CD14-positive monocyte (primary cell): Measurements from ENCODE around the gene MAPK12. TPM values are rescaled to one million over a fixed set of nuclear protein-coding genes. Genes with fewer than 3 reads are reported as not detected.

ENCODE experiments used
- DNase-seq, 3 donors: peaks; one replicate each; pipeline ENCODE4 v3.0.0-alpha.2; 2011 to 2022
- H2AFZ ChIP-seq: 2 replicates; pipeline ENCODE4 v1.6.0; 2012; ENCODE audit warnings: mild to moderate bottlenecking, low read depth, low read length, inconsistent platforms; ENCODE audit not compliant: insufficient read depth, poor library complexity, severe bottlenecking
- H3K27ac ChIP-seq, 2 donors: 1 replicate in 1 of 2; 2 replicates in 1 of 2; pipeline ENCODE4 v1.5.1; 2012 to 2013; ENCODE audit warnings: low read length in 2 of 2, control low read depth in 1 of 2, inconsistent platforms in 1 of 2, low read depth in 1 of 2, mild to moderate bottlenecking in 1 of 2
- H3K27me3 ChIP-seq, 2 donors: one replicate each; pipeline versions ENCODE4 v1.6.0 to v1.6.1; 2011 to 2013; ENCODE audit warnings: low read length in 2 of 2; ENCODE audit not compliant: control insufficient read depth in 2 of 2, insufficient read depth in 2 of 2
- H3K36me3 ChIP-seq, 2 donors: replicated peaks in 1 of 2; 1 replicate in 1 of 2; 2 replicates in 1 of 2; pipeline versions ENCODE4 v1.5.1 to v1.6.1; 2012 to 2013; ENCODE audit warnings: low read length in 2 of 2, control low read depth in 1 of 2, inconsistent platforms in 1 of 2, mild to moderate bottlenecking in 1 of 2; ENCODE audit not compliant: insufficient read depth in 2 of 2, control insufficient read depth in 1 of 2
- H3K4me1 ChIP-seq, 2 donors: 1 replicate in 1 of 2; 2 replicates in 1 of 2; pipeline versions ENCODE4 v1.5.1 to v1.6.1; 2012 to 2013; ENCODE audit warnings: low read length in 2 of 2, control low read depth in 1 of 2, inconsistent platforms in 1 of 2, mild to moderate bottlenecking in 1 of 2, moderate library complexity in 1 of 2; ENCODE audit not compliant: insufficient read depth in 2 of 2, control insufficient read depth in 1 of 2
- H3K4me2 ChIP-seq: replicated peaks from 2 replicates; pipeline ENCODE3; 2012; ENCODE audit warnings: low read length, moderate library complexity, mild to moderate bottlenecking; ENCODE audit not compliant: poor library complexity, severe bottlenecking; ENCODE audit errors: extremely low read depth
- H3K4me3 ChIP-seq, 3 experiments: fragments of 200-600 bp in 1 of 3; sonication (generic) in 1 of 3; replicated peaks in 1 of 3; 1 replicate in 2 of 3; 2 replicates in 1 of 3; pipeline ENCODE4 v1.5.1; 2011 to 2013; ENCODE audit warnings: low read length in 3 of 3, mild to moderate bottlenecking in 3 of 3, control low read depth in 2 of 3, low read depth in 2 of 3, inconsistent platforms in 1 of 3, moderate library complexity in 1 of 3
- H3K79me2 ChIP-seq: 2 replicates; pipeline ENCODE4 v1.6.0; 2012; ENCODE audit warnings: mild to moderate bottlenecking, control low read depth, inconsistent platforms, low read length, moderate library complexity; ENCODE audit not compliant: insufficient read depth
- H3K9ac ChIP-seq: 2 replicates; pipeline ENCODE4 v1.6.0; 2017; ENCODE audit warnings: low read length, mild to moderate bottlenecking; ENCODE audit not compliant: insufficient read depth, poor library complexity, severe bottlenecking
- H3K9me3 ChIP-seq, 2 donors: replicated peaks in 1 of 2; 1 replicate in 1 of 2; 2 replicates in 1 of 2; pipeline versions ENCODE4 v1.5.1 to v1.6.1; 2012 to 2013; ENCODE audit warnings: low read length in 2 of 2, control low read depth in 1 of 2; ENCODE audit not compliant: control insufficient read depth in 1 of 2, insufficient read depth in 1 of 2
- H4K20me1 ChIP-seq: 2 replicates; pipeline ENCODE4 v1.6.0; 2012; ENCODE audit warnings: mild to moderate bottlenecking, low read length, control low read depth, moderate library complexity; ENCODE audit not compliant: insufficient read depth
- H3K27ac Mint-ChIP-seq, 7 donors: one replicate each; pipeline ENCODE4 v1.8.0; 2020; ENCODE audit warnings: mild to moderate bottlenecking in 7 of 7, mixed read lengths in 7 of 7, moderate library complexity in 6 of 7, inconsistent platforms in 2 of 7
- H3K27me3 Mint-ChIP-seq, 3 donors: one replicate each; pipeline ENCODE4 v1.8.0; 2021 to 2022; ENCODE audit warnings: low read depth in 3 of 3, mild to moderate bottlenecking in 3 of 3, mixed read lengths in 3 of 3, moderate library complexity in 3 of 3, inconsistent platforms in 1 of 3
- H3K36me3 Mint-ChIP-seq, 2 donors: one replicate each; pipeline ENCODE4 v1.8.0; 2020; ENCODE audit warnings: mixed read lengths in 2 of 2, inconsistent platforms in 1 of 2, mild to moderate bottlenecking in 1 of 2
- H3K4me1 Mint-ChIP-seq: one replicate; pipeline ENCODE4 v1.8.0; 2020; ENCODE audit warnings: mild to moderate bottlenecking, mixed read lengths
- H3K4me3 Mint-ChIP-seq, 2 donors: one replicate each; pipeline ENCODE4 v1.8.0; 2020; ENCODE audit warnings: mild to moderate bottlenecking in 2 of 2, mixed read lengths in 2 of 2, moderate library complexity in 1 of 2
- H3K9me3 Mint-ChIP-seq, 7 donors: one replicate each; pipeline ENCODE4 v1.8.0; 2020 to 2022; ENCODE audit warnings: mixed read lengths in 7 of 7, mild to moderate bottlenecking in 6 of 7, moderate library complexity in 6 of 7, inconsistent platforms in 2 of 7
- WGBS: methylation state at CpG from one replicate; pipeline ENCODE4 v1.1.5; 2013; ENCODE audit warnings: missing lambda C conversion rate; ENCODE audit not compliant: insufficient coverage; 5-methylcytosine and 5-hydroxymethylcytosine counted together
- intact Hi-C, 2 donors: fragments of 100-400 bp; cut with micrococcal nuclease; formaldehyde crosslinking; loops; one replicate each; pipeline versions ENCODE4 v1.15.0 to v1.15.1; 2023
- polyA plus RNA-seq, 3 donors: library from polyadenylated mRNA; depleted of rRNA in 1 of 3; unstranded in 2 of 3; stranded (reverse) in 1 of 3; fragments of 300-500 nt in 2 of 3; fragments of >200 nt in 1 of 3; fragmentation: Illumina TruSeq in 2 of 3; gene quantifications; 1 replicate in 2 of 3; 2 replicates in 1 of 3; pipeline ENCODE4 v1.2.3, GENCODE V29; 2012 to 2021
- TF ChIP-seq, protein P1 (sequence below): fragments of 200-600 bp; IDR thresholded peaks from one replicate; pipeline ENCODE4 v1.8.0; 2022; ENCODE audit warnings: antibody characterized with exemption, mild to moderate bottlenecking

MAPK12 gene
- polyA plus RNA-seq, 3 donors, result 0.06 to 3.2 (median 0.13) TPM

DNA sequence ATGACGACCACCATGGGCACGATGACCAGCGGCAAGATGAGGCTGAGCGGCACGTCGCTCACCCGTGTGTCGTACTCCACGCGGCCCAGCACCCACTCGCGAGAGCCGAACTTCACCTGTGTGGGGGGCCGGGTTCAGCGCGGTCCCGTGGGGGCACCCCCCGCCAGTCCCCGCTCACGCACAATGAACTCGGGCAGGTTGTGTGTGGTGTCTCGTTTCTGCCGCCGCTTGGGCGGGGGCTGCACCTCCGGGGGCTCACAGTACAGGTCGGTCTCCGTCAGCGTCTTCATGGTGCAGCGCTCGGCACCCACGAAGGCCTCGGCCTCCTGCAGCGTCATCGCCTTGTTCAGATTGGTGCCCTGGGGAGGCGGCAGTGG lies 19.9 kb upstream of the MAPK12 start:
- peaks cover 98% of the 10 kb centered on the region for H4K20me1 ChIP-seq
- H3K36me3 ChIP-seq, result peaks cover 92 to 97% of the 10 kb centered on the region in 2 donors
- H3K4me2 ChIP-seq, result no peak overlapping the region
- intact Hi-C loops, result no loop called here
- no peaks in the 10 kb centered on the region for H3K4me1 Mint-ChIP-seq
- no peak overlapping the region for H3K4me3 ChIP-seq
- H3K9me3 ChIP-seq, result no peaks in the 10 kb centered on the region
- H3K79me2 ChIP-seq, result peaks cover 10% of the 10 kb centered on the region
- peaks cover 56 to 90% of the 10 kb centered on the region in 2 donors for H3K36me3 Mint-ChIP-seq
- H3K27ac ChIP-seq, result no peak overlapping the region
- H3K4me1 ChIP-seq, result no peaks in the 10 kb centered on the region
- no peaks in the 10 kb centered on the region for H3K27me3 ChIP-seq
- 96% methylated on average over 36 of the region's 36 CpGs for WGBS
- H3K27ac Mint-ChIP-seq, result peak overlapping the region in 1 of 7 donors; percentile 61
- no peak overlapping the region for H2AFZ ChIP-seq
- TF ChIP-seq, protein P1, sequence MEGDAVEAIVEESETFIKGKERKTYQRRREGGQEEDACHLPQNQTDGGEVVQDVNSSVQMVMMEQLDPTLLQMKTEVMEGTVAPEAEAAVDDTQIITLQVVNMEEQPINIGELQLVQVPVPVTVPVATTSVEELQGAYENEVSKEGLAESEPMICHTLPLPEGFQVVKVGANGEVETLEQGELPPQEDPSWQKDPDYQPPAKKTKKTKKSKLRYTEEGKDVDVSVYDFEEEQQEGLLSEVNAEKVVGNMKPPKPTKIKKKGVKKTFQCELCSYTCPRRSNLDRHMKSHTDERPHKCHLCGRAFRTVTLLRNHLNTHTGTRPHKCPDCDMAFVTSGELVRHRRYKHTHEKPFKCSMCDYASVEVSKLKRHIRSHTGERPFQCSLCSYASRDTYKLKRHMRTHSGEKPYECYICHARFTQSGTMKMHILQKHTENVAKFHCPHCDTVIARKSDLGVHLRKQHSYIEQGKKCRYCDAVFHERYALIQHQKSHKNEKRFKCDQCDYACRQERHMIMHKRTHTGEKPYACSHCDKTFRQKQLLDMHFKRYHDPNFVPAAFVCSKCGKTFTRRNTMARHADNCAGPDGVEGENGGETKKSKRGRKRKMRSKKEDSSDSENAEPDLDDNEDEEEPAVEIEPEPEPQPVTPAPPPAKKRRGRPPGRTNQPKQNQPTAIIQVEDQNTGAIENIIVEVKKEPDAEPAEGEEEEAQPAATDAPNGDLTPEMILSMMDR, result no peak
- H3K9ac ChIP-seq, result no peak overlapping the region
- DNase-seq, result no peak
- H3K4me3 Mint-ChIP-seq, result no peak overlapping the region
- peaks cover 0 to 2% (median 0%) of the 10 kb centered on the region in 7 donors for H3K9me3 Mint-ChIP-seq
- peaks cover 0 to 2% (median 0%) of the 10 kb centered on the region in 3 donors for H3K27me3 Mint-ChIP-seq

DNA sequence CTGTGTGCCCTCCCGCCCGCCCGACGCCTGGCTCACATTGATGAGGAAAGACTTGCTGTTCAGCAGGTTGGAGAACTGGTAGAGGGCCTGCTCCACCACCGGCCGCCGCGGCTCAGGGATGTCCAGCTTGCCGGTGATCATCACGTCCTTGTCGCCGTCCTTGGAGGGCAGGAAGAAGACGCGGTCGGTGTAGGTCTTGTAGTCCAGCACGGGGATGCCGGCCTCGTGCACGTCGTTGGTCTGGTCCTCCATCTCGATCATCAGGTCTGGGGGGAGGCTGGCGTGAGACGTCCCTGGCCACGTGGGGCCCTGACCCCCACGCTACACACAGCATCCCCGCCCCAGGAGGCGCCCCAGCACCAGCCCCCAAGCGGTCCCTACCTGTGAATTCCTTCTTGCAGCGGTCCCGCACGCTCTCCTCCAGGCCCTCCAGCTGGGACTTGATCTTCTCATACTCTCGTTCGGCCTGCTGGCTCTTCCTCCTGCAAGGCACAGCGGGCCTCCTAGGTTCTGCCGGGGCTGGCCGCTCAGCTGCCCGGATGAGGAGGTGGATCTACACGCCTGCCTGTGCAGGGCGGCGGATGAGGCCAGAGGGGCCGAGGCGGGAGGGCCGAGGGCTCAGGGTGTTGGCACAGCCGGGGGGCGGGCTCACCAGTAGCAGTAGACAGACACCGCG lies 19.4 kb upstream of the MAPK12 start:
- Histone ChIP-seq H2AFZ (no peak overlapping the region), H3K4me2 (no peak overlapping the region), H3K9me3 (no peaks in the 10 kb centered on the region), H3K27ac (no peak overlapping the region), H3K4me1 (no peaks in the 10 kb centered on the region), H4K20me1 (peaks cover 98% of the 10 kb centered on the region), H3K79me2 (peaks cover 5% of the 10 kb centered on the region), H3K36me3 (peaks cover 90 to 97% of the 10 kb centered on the region in 2 donors), H3K4me3 (no peak overlapping the region), H3K27me3 (no peaks in the 10 kb centered on the region), H3K9ac (no peak overlapping the region)
- peaks cover 0 to 2% (median 0%) of the 10 kb centered on the region in 7 donors for H3K9me3 Mint-ChIP-seq
- intact Hi-C loops, result no loop called here
- DNase-seq, result no peak
- no peaks in the 10 kb centered on the region for H3K4me1 Mint-ChIP-seq
- TF ChIP-seq, protein P1, result no peak
- 97% methylated on average over 39 of the region's 47 CpGs for WGBS
- no peak overlapping the region for H3K27ac Mint-ChIP-seq
- H3K4me3 Mint-ChIP-seq, result no peak overlapping the region
- peaks cover 0 to 2% (median 0%) of the 10 kb centered on the region in 3 donors for H3K27me3 Mint-ChIP-seq
- H3K36me3 Mint-ChIP-seq, result peaks cover 54 to 90% of the 10 kb centered on the region in 2 donors
